Peyer's patch (tissue), 4 donors: Measurements from ENCODE around the gene COL7A1.

Experiments used
- CTCF ChIP-seq, 6 experiments: fragments of 450-650 bp in 4 of 6; fragments of 200-600 bp in 2 of 6; sonication (generic) in 1 of 6; IDR thresholded peaks; one replicate each; pipeline ENCODE4 v1.5.1; 2017 to 2019; ENCODE audit warnings: antibody characterized with exemption in 6 of 6, mild to moderate bottlenecking in 3 of 6, moderate library complexity in 1 of 6
- POLR2A ChIP-seq, 2 donors: fragments of 450-650 bp; IDR thresholded peaks; one replicate each; pipeline ENCODE4 v1.5.1; 2017; ENCODE audit warnings: antibody characterized with exemption in 2 of 2, mild to moderate bottlenecking in 2 of 2, moderate library complexity in 2 of 2

GRCh38 chr3:48641396-48641795 is 46.3 kb upstream of the COL7A1 start:
- TF ChIP-seq CTCF (IDR thresholded peaks at IDR 0.05) (no peak), POLR2A (IDR thresholded peaks at IDR 0.05) (no peak)
